GM19238 (cell line): ENCODE results near the gene VDAC2.
"Not testable (repeated sequence)": the region's sequence is repeated elsewhere in the genome, so short reads cannot be mapped to it uniquely, and the experiment has no call there.

ENCODE experiments used
- DNase-seq: peaks from one replicate; pipeline ENCODE4 v3.0.0; 2011; ENCODE audit warnings: low spot score; ENCODE audit not compliant: insufficient read length

Gene VDAC2

GRCh38 chr10:75210282-75211006 is at the start of gene VDAC2:
Gene VDAC2, plus strand, starts transcription at chr10:75210796. Its CDS starts 363 bp downstream, at chr10:75211159.
- DNase-seq = peak; percentile 88

GRCh38 chr10:75165684-75166622 is 44.6 kb upstream of the VDAC2 start:
- peak; percentile 55 for DNase-seq

- no peak for DNase-seq
Measured at GRCh38 chr10:75166623-75166972, 44.0 kb upstream of the VDAC2 start.

- DNase-seq = no peak
Measured at GRCh38 chr10:75168275-75168674, 42.3 kb upstream of the VDAC2 start.

GRCh38 chr10:75170215-75170614 is 40.4 kb upstream of the VDAC2 start:
- no peak for DNase-seq

GRCh38 chr10:75175046-75175445 is 35.5 kb upstream of the VDAC2 start:
- no peak for DNase-seq

GRCh38 chr10:75176046-75176445 is 34.5 kb upstream of the VDAC2 start:
- no peak for DNase-seq

- DNase-seq = no peak
Measured at GRCh38 chr10:75176736-75177135, 33.9 kb upstream of the VDAC2 start.

GRCh38 chr10:75179657-75180177 is 30.9 kb upstream of the VDAC2 start:
- no peak for DNase-seq

GRCh38 chr10:75180592-75180991 is 30.0 kb upstream of the VDAC2 start:
- no peak for DNase-seq

GRCh38 chr10:75181073-75181472 is 29.5 kb upstream of the VDAC2 start:
- no peak for DNase-seq

GRCh38 chr10:75186310-75186709 is 24.3 kb upstream of the VDAC2 start:
- DNase-seq = no peak

- peak; percentile 47 for DNase-seq
Measured at GRCh38 chr10:75187961-75188426, 22.6 kb upstream of the VDAC2 start.

- DNase-seq = not testable (repeated sequence)
Measured at GRCh38 chr10:75188522-75188921, 22.1 kb upstream of the VDAC2 start.

- no peak for DNase-seq
Measured at GRCh38 chr10:75189266-75190096, 21.1 kb upstream of the VDAC2 start.

GRCh38 chr10:75191821-75192568 is 18.6 kb upstream of the VDAC2 start:
- no peak for DNase-seq

- not testable (repeated sequence) for DNase-seq
Measured at GRCh38 chr10:75194625-75195024, 16.0 kb upstream of the VDAC2 start.

GRCh38 chr10:75195035-75195763 is 15.4 kb upstream of the VDAC2 start:
- DNase-seq = no peak

GRCh38 chr10:75197066-75197465 is 13.5 kb upstream of the VDAC2 start:
- DNase-seq = no peak

- no peak for DNase-seq
Measured at GRCh38 chr10:75197906-75198305, 12.7 kb upstream of the VDAC2 start.
